GM12878 (cell line): Measurements from ENCODE around the gene NUDCD3. TPM values are rescaled to one million over a fixed set of nuclear protein-coding genes. Genes with fewer than 3 reads are reported as not detected.

ENCODE experiments used
- BRCA1 ChIP-seq: IDR thresholded peaks from 2 replicates; pipeline ENCODE4 v1.6.1; 2011; ENCODE audit warnings: low read depth, low read length, improper control_type of control experiment
- POLR2AphosphoS5 ChIP-seq: IDR thresholded peaks from 2 replicates; pipeline ENCODE4 v1.6.1; 2011; ENCODE audit warnings: mild to moderate bottlenecking, low read length, inconsistent platforms
- STAT1 ChIP-seq: fragments of 450-650 bp; conservative IDR thresholded peaks from 2 replicates; pipeline ENCODE4 v1.6.1; 2014; ENCODE audit warnings: antibody characterized with exemption, mild to moderate bottlenecking
- TCF12 ChIP-seq: IDR thresholded peaks from 2 replicates; pipeline ENCODE4 v1.6.1; 2011; ENCODE audit warnings: low read depth, mild to moderate bottlenecking, low read length
- ZSCAN29 ChIP-seq: fragments of 450-650 bp; IDR thresholded peaks from 2 replicates; pipeline ENCODE4 v1.6.1; 2017; ENCODE audit warnings: mild to moderate bottlenecking, moderate library complexity
- polyA plus RNA-seq, 11 experiments: library from polyadenylated mRNA; depleted of rRNA in 4 of 11; unstranded in 6 of 11; stranded (reverse) in 5 of 11; fragments of >200 nt; fragmentation: Nextera tagmentation in 4 of 11; fragmentation: Illumina TruSeq in 1 of 11; extraction: Ambion mirVana in 4 of 11; extraction: Trizol in 1 of 11; gene quantifications; 1 replicate in 1 of 11; 2 replicates in 10 of 11; pipeline versions ENCODE4 v1.2.1 to v1.2.3, GENCODE V29; 2011 to 2016; ENCODE audit warnings: inconsistent platforms in 2 of 11, missing spikeins in 2 of 11, low read depth in 1 of 11
- total RNA-seq, 4 experiments: library from RNA; depleted of rRNA in 3 of 4; stranded (reverse); fragments of >200 nt in 3 of 4; fragmentation: Illumina TruSeq in 1 of 4; extraction: Trizol in 1 of 4; gene quantifications; 2 replicates each; pipeline versions ENCODE4 v1.2.1 to v1.2.3, GENCODE V29; 2013 to 2021
- TF ChIP-seq, protein P1 (sequence below): fragments of 450-650 bp; IDR thresholded peaks from 2 replicates; pipeline ENCODE4 v1.6.1; 2018; ENCODE audit warnings: borderline replicate concordance, mild to moderate bottlenecking; ENCODE audit not compliant: partially characterized antibody
- TF ChIP-seq, protein P2 (sequence below): fragments of 450-650 bp; IDR thresholded peaks from 2 replicates; pipeline ENCODE4 v1.6.1; 2017; ENCODE audit warnings: low read depth, mild to moderate bottlenecking, moderate library complexity
- TF ChIP-seq, protein P3 (sequence below): IDR thresholded peaks from 2 replicates; pipeline ENCODE4 v1.6.1; 2012; ENCODE audit warnings: low read depth, low read length, improper control_type of control experiment
- TF ChIP-seq, protein P4 (sequence below): fragments of 450-650 bp; IDR thresholded peaks from 2 replicates; pipeline ENCODE4 v1.6.1; 2017; ENCODE audit warnings: mild to moderate bottlenecking, moderate library complexity

NUDCD3 gene
- total and polyA plus RNA-seq, 10 of the 15 experiments (the other 5 are each of a cell fraction or from before 2014, with no cell fraction given) = 25.0 to 89.8 (median 46.4) TPM

- TF ChIP-seq, protein P1, sequence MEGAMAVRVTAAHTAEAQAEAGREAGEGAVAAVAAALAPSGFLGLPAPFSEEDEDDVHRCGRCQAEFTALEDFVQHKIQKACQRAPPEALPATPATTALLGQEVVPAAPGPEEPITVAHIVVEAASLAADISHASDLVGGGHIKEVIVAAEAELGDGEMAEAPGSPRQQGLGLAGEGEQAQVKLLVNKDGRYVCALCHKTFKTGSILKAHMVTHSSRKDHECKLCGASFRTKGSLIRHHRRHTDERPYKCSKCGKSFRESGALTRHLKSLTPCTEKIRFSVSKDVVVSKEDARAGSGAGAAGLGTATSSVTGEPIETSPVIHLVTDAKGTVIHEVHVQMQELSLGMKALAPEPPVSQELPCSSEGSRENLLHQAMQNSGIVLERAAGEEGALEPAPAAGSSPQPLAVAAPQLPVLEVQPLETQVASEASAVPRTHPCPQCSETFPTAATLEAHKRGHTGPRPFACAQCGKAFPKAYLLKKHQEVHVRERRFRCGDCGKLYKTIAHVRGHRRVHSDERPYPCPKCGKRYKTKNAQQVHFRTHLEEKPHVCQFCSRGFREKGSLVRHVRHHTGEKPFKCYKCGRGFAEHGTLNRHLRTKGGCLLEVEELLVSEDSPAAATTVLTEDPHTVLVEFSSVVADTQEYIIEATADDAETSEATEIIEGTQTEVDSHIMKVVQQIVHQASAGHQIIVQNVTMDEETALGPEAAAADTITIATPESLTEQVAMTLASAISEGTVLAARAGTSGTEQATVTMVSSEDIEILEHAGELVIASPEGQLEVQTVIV = no peak
- TF ChIP-seq TCF12 (no peak), BRCA1 (no peak), POLR2AphosphoS5 (no peak), ZSCAN29 (no peak), STAT1 (no peak)
- TF ChIP-seq, protein P2, sequence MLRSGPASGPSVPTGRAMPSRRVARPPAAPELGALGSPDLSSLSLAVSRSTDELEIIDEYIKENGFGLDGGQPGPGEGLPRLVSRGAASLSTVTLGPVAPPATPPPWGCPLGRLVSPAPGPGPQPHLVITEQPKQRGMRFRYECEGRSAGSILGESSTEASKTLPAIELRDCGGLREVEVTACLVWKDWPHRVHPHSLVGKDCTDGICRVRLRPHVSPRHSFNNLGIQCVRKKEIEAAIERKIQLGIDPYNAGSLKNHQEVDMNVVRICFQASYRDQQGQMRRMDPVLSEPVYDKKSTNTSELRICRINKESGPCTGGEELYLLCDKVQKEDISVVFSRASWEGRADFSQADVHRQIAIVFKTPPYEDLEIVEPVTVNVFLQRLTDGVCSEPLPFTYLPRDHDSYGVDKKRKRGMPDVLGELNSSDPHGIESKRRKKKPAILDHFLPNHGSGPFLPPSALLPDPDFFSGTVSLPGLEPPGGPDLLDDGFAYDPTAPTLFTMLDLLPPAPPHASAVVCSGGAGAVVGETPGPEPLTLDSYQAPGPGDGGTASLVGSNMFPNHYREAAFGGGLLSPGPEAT = no peak
- TF ChIP-seq, protein P3, sequence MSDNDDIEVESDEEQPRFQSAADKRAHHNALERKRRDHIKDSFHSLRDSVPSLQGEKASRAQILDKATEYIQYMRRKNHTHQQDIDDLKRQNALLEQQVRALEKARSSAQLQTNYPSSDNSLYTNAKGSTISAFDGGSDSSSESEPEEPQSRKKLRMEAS = no peak
- TF ChIP-seq, protein P4, sequence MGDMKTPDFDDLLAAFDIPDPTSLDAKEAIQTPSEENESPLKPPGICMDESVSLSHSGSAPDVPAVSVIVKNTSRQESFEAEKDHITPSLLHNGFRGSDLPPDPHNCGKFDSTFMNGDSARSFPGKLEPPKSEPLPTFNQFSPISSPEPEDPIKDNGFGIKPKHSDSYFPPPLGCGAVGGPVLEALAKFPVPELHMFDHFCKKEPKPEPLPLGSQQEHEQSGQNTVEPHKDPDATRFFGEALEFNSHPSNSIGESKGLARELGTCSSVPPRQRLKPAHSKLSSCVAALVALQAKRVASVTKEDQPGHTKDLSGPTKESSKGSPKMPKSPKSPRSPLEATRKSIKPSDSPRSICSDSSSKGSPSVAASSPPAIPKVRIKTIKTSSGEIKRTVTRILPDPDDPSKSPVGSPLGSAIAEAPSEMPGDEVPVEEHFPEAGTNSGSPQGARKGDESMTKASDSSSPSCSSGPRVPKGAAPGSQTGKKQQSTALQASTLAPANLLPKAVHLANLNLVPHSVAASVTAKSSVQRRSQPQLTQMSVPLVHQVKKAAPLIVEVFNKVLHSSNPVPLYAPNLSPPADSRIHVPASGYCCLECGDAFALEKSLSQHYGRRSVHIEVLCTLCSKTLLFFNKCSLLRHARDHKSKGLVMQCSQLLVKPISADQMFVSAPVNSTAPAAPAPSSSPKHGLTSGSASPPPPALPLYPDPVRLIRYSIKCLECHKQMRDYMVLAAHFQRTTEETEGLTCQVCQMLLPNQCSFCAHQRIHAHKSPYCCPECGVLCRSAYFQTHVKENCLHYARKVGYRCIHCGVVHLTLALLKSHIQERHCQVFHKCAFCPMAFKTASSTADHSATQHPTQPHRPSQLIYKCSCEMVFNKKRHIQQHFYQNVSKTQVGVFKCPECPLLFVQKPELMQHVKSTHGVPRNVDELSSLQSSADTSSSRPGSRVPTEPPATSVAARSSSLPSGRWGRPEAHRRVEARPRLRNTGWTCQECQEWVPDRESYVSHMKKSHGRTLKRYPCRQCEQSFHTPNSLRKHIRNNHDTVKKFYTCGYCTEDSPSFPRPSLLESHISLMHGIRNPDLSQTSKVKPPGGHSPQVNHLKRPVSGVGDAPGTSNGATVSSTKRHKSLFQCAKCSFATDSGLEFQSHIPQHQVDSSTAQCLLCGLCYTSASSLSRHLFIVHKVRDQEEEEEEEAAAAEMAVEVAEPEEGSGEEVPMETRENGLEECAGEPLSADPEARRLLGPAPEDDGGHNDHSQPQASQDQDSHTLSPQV = no peak
Measured at GRCh38 chr7:44477063-44477830, 13.2 kb downstream of the NUDCD3 start (continued).
